Measurements from ENCODE around the gene ITM2A.

ITM2A gene

GRCh38 chrX:79336869-79337815 lies 30.0 kb downstream of the ITM2A start:
- no peak for TF ChIP-seq CTCF (IDR thresholded peaks at IDR 0.05; ENCODE audit: borderline replicate concordance, control extremely low read depth, extremely low read depth, insufficient read depth, missing control alignments)
- in situ Hi-C loops (cut with MboI; ENCODE audit: low sequenced_read_pairs, unreplicated experiment), result no loop called here

GRCh38 chrX:79330022-79330421 lies 37.1 kb downstream of the ITM2A start:
- no peak for DNase-seq (ENCODE audit: low spot score)
- in situ Hi-C loops (cut with MboI; ENCODE audit: low sequenced_read_pairs, unreplicated experiment), result no loop called here
- no peak for TF ChIP-seq CTCF (IDR thresholded peaks at IDR 0.05; ENCODE audit: borderline replicate concordance, control extremely low read depth, extremely low read depth, insufficient read depth, missing control alignments)

More at GRCh38 chrX:79336869-79337815, 30.0 kb downstream of the ITM2A start:
- DNase-seq (ENCODE audit: low spot score), result no peak

GRCh38 chrX:79325263-79325958 lies 41.7 kb downstream of the ITM2A start:
- in situ Hi-C loops (cut with MboI; ENCODE audit: low sequenced_read_pairs, unreplicated experiment), result no loop called here
- TF ChIP-seq CTCF (IDR thresholded peaks at IDR 0.05; ENCODE audit: borderline replicate concordance, control extremely low read depth, extremely low read depth, insufficient read depth, missing control alignments), result no peak
- DNase-seq (ENCODE audit: low spot score), result no peak
